Liver (tissue), 9 donors: ENCODE results near the gene ABLIM3. TPM values are rescaled to one million over a fixed set of nuclear protein-coding genes. Genes with fewer than 3 reads are reported as not detected.

Source experiments
- DNase-seq: peaks from one replicate; pipeline ENCODE4 v3.0.0-alpha.2; 2017; ENCODE audit warnings: low spot score
- H3K27ac ChIP-seq, 2 donors: one replicate each; pipeline ENCODE4 v1.7.0; 2013; ENCODE audit warnings: inconsistent platforms in 2 of 2, low read length in 2 of 2, control low read depth in 1 of 2, low read depth in 1 of 2, mild to moderate bottlenecking in 1 of 2
- H3K27me3 ChIP-seq, 4 donors: one replicate each; pipeline versions ENCODE4 v1.6.1 to v1.7.0; 2013; ENCODE audit warnings: low read length in 3 of 4, inconsistent platforms in 1 of 4, mild to moderate bottlenecking in 1 of 4, moderate library complexity in 1 of 4; ENCODE audit not compliant: control insufficient read depth in 4 of 4, insufficient read depth in 4 of 4
- H3K36me3 ChIP-seq, 4 donors: one replicate each; pipeline versions ENCODE4 v1.6.1 to v1.7.0; 2013; ENCODE audit warnings: low read length in 3 of 4, mild to moderate bottlenecking in 3 of 4, low read depth in 1 of 4, moderate library complexity in 1 of 4; ENCODE audit not compliant: control insufficient read depth in 4 of 4, insufficient read depth in 3 of 4
- H3K4me1 ChIP-seq, 4 donors: one replicate each; pipeline versions ENCODE4 v1.6.1 to v1.7.0; 2013; ENCODE audit warnings: low read length in 3 of 4, mild to moderate bottlenecking in 3 of 4, moderate library complexity in 1 of 4; ENCODE audit not compliant: control insufficient read depth in 4 of 4, insufficient read depth in 4 of 4
- H3K4me3 ChIP-seq, 3 donors: one replicate each; pipeline versions ENCODE4 v1.6.1 to v1.7.0; 2013; ENCODE audit warnings: low read length in 3 of 3, control low read depth in 1 of 3, low read depth in 1 of 3, mild to moderate bottlenecking in 1 of 3
- H3K9ac ChIP-seq, 2 donors: one replicate each; pipeline ENCODE4 v1.7.0; 2013; ENCODE audit warnings: low read length in 2 of 2, mild to moderate bottlenecking in 2 of 2, moderate library complexity in 2 of 2, control low read depth in 1 of 2, low read depth in 1 of 2
- H3K9me3 ChIP-seq, 4 donors: one replicate each; pipeline versions ENCODE4 v1.6.1 to v1.7.0; 2013; ENCODE audit warnings: low read length in 3 of 4; ENCODE audit not compliant: control insufficient read depth in 4 of 4
- EGR1 ChIP-seq, 2 donors: IDR thresholded peaks; 2 replicates each; pipeline ENCODE4 v1.6.1; 2016 to 2018; ENCODE audit warnings: antibody characterized with exemption in 2 of 2, low read depth in 2 of 2
- FOXA2 ChIP-seq: IDR thresholded peaks from 2 replicates; pipeline ENCODE4 v1.6.1; 2016; ENCODE audit warnings: antibody characterized with exemption
- GABPA ChIP-seq, 2 donors: IDR thresholded peaks in 1 of 2; conservative IDR thresholded peaks in 1 of 2; 2 replicates each; pipeline ENCODE4 v1.6.1; 2016; ENCODE audit warnings: antibody characterized with exemption in 2 of 2, mild to moderate bottlenecking in 1 of 2, moderate library complexity in 1 of 2
- HNF4A ChIP-seq, 2 donors: conservative IDR thresholded peaks; 2 replicates each; pipeline ENCODE4 v1.6.1; 2016; ENCODE audit warnings: antibody characterized with exemption in 2 of 2, mild to moderate bottlenecking in 2 of 2
- HNF4G ChIP-seq: IDR thresholded peaks from 2 replicates; pipeline ENCODE4 v1.6.1; 2016; ENCODE audit warnings: antibody characterized with exemption
- JUND ChIP-seq, 2 donors: IDR thresholded peaks; 2 replicates each; pipeline ENCODE4 v1.6.1; 2016; ENCODE audit warnings: antibody characterized with exemption in 2 of 2
- NR2F2 ChIP-seq: IDR thresholded peaks from 2 replicates; pipeline ENCODE4 v1.6.1; 2016; ENCODE audit warnings: antibody characterized with exemption
- RAD21 ChIP-seq, 2 donors: IDR thresholded peaks; 2 replicates each; pipeline ENCODE4 v1.6.1; 2016; ENCODE audit warnings: antibody characterized with exemption in 2 of 2, mild to moderate bottlenecking in 2 of 2
- SP1 ChIP-seq: IDR thresholded peaks from 2 replicates; pipeline ENCODE4 v1.6.1; 2018; ENCODE audit warnings: antibody characterized with exemption, mild to moderate bottlenecking
- TAF1 ChIP-seq: conservative IDR thresholded peaks from 2 replicates; pipeline ENCODE4 v1.6.1; 2016; ENCODE audit warnings: antibody characterized with exemption, mild to moderate bottlenecking
- YY1 ChIP-seq: IDR thresholded peaks from 2 replicates; pipeline ENCODE4 v1.6.1; 2016; ENCODE audit warnings: antibody characterized with exemption, mild to moderate bottlenecking
- WGBS: extraction: QIAGEN DNeasy Blood & Tissue Kit; methylation state at CpG from one replicate; pipeline ENCODE4 v1.1.7; 2013; 5-methylcytosine and 5-hydroxymethylcytosine counted together
- polyA plus RNA-seq, 2 donors: library from polyadenylated mRNA; stranded (reverse) in 1 of 2; unstranded in 1 of 2; fragments of 200-250 nt in 1 of 2; fragments of >200 nt in 1 of 2; fragmentation: Nextera tagmentation in 1 of 2; extraction: Ambion mirVana in 1 of 2; gene quantifications; one replicate each; pipeline versions ENCODE4 v1.2.1 to v1.2.3, GENCODE V29; 2013 to 2015
- total RNA-seq, 2 donors: library from RNA; depleted of rRNA; stranded (reverse); fragments of >200 nt; gene quantifications; one replicate each; pipeline ENCODE4 v1.2.3, GENCODE V29; 2014
- TF ChIP-seq, protein P1 (sequence below): IDR thresholded peaks from 2 replicates; pipeline ENCODE4 v1.6.1; 2016; ENCODE audit warnings: antibody characterized with exemption, mild to moderate bottlenecking
- TF ChIP-seq, protein P2 (sequence below): IDR thresholded peaks from 2 replicates; pipeline ENCODE4 v1.6.1; 2016; ENCODE audit warnings: antibody characterized with exemption
- TF ChIP-seq, protein P3 (sequence below): IDR thresholded peaks from 2 replicates; pipeline ENCODE4 v1.6.1; 2016; ENCODE audit warnings: antibody characterized with exemption
- TF ChIP-seq, protein P4 (sequence below): fragments of 150-350 bp; IDR thresholded peaks from 2 replicates; pipeline ENCODE4 v1.5.1; 2017; ENCODE audit warnings: improper control_type of control experiment, low read depth, low read length; ENCODE audit not compliant: missing input control
- TF ChIP-seq, protein P5 (sequence below): IDR thresholded peaks from 2 replicates; pipeline ENCODE4 v1.6.1; 2016; ENCODE audit warnings: antibody characterized with exemption
- donor health status: healthy.
- donor health status: healthy.
- donor health status: healthy.
- donor health status: healthy.
- donor health status: healthy.

The ABLIM3 gene
- total and polyA plus RNA-seq, 4 donors, result 6.8 to 131 (median 43.1) TPM

DNA sequence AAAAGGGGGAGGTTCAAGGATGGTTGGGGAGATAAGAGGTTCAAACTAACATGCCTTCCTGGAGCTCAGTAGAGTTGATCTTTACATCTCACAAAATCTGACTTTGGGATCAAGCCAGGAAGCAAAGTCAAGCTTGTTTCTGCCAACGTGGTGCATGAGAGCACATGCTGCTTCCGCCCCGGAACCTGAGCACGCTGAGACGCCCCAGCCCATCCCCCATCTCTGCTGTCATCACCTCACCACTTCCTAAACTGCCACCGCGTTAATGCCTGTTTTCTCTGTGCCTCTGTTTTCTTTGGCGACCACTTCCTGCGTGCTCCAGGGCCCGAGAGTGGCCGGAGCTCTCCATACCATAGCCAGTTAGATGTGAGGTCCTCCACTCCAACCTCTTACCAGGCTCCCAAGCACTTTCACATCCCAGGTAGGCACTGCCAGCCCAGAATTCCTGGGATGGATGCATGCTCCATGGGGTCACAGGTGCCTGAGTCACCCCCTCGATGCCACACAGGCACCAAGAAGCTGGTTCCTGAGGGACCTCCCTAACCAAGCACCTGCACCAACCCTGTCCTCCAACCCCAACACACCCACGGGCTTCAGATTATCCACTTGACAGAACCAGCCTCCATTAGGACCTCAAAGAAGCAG, 99.2 kb downstream of the ABLIM3 start:
- no peak overlapping the region for H3K27ac ChIP-seq
- no peak overlapping the region for H3K9ac ChIP-seq
- H3K9me3 ChIP-seq, result no peaks in the 10 kb centered on the region
- no peak for DNase-seq
- WGBS, result 79% methylated on average over 13 of the region's 13 CpGs
- H3K4me1 ChIP-seq, result no peaks in the 10 kb centered on the region
- peaks cover 28 to 84% (median 55%) of the 10 kb centered on the region in 4 donors for H3K36me3 ChIP-seq
- no peak overlapping the region for H3K4me3 ChIP-seq
- no peaks in the 10 kb centered on the region for H3K27me3 ChIP-seq
- TF ChIP-seq HNF4G, result no peak
- no peak for TF ChIP-seq FOXA2
- TF ChIP-seq NR2F2, result no peak
- TF ChIP-seq HNF4A (conservative IDR thresholded peaks at IDR 0.05), result no peak
- TF ChIP-seq, protein P1, sequence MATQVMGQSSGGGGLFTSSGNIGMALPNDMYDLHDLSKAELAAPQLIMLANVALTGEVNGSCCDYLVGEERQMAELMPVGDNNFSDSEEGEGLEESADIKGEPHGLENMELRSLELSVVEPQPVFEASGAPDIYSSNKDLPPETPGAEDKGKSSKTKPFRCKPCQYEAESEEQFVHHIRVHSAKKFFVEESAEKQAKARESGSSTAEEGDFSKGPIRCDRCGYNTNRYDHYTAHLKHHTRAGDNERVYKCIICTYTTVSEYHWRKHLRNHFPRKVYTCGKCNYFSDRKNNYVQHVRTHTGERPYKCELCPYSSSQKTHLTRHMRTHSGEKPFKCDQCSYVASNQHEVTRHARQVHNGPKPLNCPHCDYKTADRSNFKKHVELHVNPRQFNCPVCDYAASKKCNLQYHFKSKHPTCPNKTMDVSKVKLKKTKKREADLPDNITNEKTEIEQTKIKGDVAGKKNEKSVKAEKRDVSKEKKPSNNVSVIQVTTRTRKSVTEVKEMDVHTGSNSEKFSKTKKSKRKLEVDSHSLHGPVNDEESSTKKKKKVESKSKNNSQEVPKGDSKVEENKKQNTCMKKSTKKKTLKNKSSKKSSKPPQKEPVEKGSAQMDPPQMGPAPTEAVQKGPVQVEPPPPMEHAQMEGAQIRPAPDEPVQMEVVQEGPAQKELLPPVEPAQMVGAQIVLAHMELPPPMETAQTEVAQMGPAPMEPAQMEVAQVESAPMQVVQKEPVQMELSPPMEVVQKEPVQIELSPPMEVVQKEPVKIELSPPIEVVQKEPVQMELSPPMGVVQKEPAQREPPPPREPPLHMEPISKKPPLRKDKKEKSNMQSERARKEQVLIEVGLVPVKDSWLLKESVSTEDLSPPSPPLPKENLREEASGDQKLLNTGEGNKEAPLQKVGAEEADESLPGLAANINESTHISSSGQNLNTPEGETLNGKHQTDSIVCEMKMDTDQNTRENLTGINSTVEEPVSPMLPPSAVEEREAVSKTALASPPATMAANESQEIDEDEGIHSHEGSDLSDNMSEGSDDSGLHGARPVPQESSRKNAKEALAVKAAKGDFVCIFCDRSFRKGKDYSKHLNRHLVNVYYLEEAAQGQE, result no peak
- no peak for TF ChIP-seq JUND (IDR thresholded peaks at IDR 0.05)
- TF ChIP-seq YY1, result no peak
- TF ChIP-seq SP1, result no peak
- TF ChIP-seq RAD21 (IDR thresholded peaks at IDR 0.05), result no peak
- TF ChIP-seq, protein P2, sequence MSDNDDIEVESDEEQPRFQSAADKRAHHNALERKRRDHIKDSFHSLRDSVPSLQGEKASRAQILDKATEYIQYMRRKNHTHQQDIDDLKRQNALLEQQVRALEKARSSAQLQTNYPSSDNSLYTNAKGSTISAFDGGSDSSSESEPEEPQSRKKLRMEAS, result no peak
- TF ChIP-seq TAF1, result no peak
- TF ChIP-seq, protein P3, sequence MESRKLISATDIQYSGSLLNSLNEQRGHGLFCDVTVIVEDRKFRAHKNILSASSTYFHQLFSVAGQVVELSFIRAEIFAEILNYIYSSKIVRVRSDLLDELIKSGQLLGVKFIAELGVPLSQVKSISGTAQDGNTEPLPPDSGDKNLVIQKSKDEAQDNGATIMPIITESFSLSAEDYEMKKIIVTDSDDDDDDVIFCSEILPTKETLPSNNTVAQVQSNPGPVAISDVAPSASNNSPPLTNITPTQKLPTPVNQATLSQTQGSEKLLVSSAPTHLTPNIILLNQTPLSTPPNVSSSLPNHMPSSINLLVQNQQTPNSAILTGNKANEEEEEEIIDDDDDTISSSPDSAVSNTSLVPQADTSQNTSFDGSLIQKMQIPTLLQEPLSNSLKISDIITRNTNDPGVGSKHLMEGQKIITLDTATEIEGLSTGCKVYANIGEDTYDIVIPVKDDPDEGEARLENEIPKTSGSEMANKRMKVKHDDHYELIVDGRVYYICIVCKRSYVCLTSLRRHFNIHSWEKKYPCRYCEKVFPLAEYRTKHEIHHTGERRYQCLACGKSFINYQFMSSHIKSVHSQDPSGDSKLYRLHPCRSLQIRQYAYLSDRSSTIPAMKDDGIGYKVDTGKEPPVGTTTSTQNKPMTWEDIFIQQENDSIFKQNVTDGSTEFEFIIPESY, result no peak
- TF ChIP-seq EGR1 (IDR thresholded peaks at IDR 0.05; ENCODE audit: low read depth in 2 of 2), result no peak
- TF ChIP-seq, protein P4, sequence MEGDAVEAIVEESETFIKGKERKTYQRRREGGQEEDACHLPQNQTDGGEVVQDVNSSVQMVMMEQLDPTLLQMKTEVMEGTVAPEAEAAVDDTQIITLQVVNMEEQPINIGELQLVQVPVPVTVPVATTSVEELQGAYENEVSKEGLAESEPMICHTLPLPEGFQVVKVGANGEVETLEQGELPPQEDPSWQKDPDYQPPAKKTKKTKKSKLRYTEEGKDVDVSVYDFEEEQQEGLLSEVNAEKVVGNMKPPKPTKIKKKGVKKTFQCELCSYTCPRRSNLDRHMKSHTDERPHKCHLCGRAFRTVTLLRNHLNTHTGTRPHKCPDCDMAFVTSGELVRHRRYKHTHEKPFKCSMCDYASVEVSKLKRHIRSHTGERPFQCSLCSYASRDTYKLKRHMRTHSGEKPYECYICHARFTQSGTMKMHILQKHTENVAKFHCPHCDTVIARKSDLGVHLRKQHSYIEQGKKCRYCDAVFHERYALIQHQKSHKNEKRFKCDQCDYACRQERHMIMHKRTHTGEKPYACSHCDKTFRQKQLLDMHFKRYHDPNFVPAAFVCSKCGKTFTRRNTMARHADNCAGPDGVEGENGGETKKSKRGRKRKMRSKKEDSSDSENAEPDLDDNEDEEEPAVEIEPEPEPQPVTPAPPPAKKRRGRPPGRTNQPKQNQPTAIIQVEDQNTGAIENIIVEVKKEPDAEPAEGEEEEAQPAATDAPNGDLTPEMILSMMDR, result no peak
- TF ChIP-seq, protein P5, sequence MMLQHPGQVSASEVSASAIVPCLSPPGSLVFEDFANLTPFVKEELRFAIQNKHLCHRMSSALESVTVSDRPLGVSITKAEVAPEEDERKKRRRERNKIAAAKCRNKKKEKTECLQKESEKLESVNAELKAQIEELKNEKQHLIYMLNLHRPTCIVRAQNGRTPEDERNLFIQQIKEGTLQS, result no peak
- no peak for TF ChIP-seq GABPA (IDR thresholded peaks at IDR 0.05 in 1 of 2, conservative IDR thresholded peaks at IDR 0.05 in 1 of 2)
